LNCAP (cell line): ENCODE data around the gene SDHAF3.

Source experiments
- CTCF ChIP-seq: fragments of 450-650 bp; IDR thresholded peaks from 2 replicates; pipeline ENCODE4 v1.5.1; 2017; ENCODE audit warnings: mild to moderate bottlenecking

The SDHAF3 gene

GRCh38 chr7:97117035-97117371, 495 bp upstream of the SDHAF3 start:
- TF ChIP-seq CTCF: no peak

DNA sequence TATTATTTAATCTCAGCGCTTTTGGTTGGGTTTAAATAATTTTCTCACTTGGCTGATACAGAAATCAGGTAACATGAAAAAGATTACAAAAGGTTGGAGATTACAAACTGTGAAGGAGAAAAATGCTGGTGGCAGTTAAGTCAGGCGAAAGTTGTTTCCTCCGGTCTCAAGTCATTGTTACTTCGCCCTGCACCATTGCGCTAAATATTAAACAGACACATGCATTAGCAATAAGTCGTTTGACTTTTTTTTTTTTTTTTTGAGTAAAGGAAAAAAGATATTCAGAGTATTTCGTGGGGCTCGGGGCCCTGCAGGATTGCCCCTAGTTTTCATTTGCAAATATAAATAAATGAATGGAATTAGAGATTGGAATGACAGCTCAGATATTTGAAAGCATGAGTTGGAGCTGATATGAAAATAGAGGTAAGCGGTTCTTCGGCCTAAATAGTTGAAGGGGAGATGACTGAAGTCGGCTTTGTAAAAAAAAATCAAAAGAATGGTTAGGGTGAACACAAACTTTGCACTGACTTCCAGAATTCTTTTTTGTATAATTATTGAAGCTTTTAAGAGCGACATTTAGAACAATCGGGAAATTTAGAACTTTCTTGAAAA, 914 bp downstream of the SDHAF3 start:
- no peak for TF ChIP-seq CTCF

DNA sequence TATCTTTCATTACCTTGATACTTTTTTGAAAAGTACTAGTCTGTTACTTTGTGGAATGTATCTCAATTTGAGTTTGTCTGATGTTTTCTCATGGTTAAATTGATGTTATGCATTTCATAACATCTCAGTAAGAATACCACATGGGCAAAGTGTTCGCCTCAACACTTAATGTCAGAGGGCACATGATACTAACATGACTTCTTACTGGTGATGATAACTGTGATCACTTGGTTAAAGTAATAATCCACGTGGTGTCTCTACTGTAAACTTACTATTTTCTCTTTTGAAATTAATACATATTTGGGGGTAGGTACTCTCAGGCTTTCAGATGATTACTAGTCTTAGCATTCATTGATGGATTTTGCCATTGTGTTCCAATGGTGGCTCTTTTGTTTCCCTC, 2.2 kb downstream of the SDHAF3 start:
- no peak for TF ChIP-seq CTCF

DNA sequence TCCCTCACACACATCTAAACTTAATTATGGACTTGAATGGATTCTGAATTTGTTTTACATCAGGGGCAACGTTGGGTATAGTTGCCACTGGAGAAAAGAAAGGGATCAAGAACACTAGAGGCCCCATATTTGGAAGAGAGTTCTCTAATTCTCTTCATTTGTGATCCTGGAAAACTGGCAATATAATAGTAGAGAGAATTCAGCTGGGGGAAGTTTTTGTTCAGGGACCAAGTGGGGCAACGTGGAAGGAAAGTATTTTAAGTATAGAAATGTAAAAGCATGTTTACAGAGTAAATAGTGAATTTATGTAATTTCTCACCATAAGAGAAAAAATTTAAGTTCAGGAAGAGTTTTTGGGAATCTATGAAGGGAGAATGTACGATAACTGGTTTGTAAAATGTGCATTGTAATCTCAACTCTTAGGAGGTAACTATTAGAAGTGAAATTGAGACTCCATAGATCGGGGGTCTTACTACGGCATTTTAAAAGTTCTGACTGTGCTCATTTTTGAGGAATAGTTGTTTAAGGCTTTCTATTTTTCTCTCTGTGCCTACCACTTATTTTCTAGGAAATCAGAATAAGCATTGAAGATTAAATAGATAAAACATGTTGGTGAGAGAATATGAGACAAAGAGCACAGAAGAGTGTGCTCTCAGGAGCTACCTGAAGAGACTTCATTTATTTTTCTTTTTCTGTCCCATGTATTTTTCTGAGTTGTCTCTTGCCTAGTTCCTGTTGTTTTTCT, 3.4 kb downstream of the SDHAF3 start:
- no peak for TF ChIP-seq CTCF

GRCh38 chr7:97126483-97127171, 9.1 kb downstream of the SDHAF3 start:
- no peak for TF ChIP-seq CTCF

GRCh38 chr7:97128736-97129135, 11.2 kb downstream of the SDHAF3 start:
- no peak for TF ChIP-seq CTCF

- no peak for TF ChIP-seq CTCF
Observed at GRCh38 chr7:97130417-97131139, 13.1 kb downstream of the SDHAF3 start.
